ENCODE results near the gene ARID3A.

Gene ARID3A

GRCh38 chr19:991174-991931, 65.5 kb downstream of the ARID3A start:
- DNase-seq: peak; percentile 55

DNA sequence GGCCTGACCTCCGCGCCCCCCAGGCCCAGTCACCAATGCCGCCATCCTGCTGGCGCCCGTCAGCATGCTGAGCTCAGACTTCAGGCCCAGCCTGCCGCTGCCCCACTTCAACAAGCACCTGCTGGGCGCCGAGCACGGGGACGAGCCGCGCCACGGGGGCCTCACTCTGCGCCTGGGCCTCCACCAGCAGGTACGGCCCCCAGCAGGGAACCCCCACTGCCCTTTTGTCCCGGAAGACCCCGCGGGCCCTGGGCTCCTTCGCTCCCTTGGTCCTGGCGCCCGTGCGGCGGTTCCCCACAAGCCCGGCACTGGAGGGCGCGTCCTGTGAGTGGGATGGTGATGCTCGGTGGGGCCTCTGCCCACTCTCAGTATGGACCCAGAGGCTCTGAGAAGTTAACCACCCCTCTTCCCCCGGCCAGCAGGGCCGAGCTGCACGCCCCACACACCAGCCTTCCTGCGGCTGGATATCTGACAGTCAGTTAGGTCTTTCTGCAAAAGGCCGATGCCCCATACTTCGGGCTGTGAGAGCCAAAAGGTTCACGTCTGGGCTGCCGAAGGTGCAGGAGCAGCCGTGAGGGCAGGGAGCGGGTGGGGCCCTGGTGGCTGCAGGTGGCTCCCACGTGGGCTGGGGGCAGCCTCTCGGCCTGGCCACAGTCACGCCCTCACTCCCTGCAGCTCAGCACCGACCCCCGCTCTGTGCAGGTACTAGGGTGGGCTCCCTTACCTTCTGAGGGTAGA, 66.3 kb downstream of the ARID3A start:
- no peak for DNase-seq

DNA sequence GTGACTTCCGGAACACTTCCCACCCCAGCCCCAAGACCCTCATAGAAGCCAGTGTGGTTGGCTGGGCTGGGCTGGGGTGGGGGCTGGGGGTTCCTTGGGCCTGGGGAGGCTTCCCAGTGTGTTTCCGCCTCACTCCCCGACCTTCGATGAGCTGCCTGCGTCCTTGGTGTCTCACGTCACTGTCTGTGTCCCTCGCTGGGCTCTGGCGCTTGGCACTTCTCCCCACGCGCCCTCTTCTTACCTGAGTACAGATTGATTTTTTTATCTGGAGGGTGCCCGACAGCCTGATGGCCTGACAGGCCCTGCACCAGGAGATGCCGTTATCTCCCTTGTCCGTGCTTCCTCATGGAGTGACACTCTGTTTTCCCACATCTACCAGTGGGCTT, 66.8 kb downstream of the ARID3A start:
- DNase-seq: no peak

DNA sequence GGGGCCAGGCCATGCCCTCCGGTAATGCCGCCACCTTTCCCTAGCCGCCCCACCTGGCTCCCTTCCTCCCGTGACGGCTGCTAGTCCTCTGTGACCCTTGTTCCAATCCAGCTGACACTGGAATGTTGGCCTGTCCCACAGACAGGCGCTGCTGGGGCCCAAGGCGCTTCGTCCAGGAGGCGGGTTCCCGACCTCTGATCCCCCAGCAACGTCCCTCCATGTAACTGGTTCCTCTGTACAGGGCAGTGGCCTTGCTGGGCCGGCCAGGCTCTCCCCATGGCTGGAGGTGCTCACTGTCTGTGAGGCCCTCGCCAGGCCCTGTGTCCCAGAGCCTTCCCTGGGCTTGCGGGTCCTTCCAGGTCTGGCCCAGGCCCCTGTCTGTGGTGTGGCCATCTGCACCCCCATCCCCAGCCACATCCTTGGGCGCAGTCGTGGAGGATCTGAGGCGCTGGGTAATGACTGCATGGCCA, 67.6 kb downstream of the ARID3A start:
- no peak for DNase-seq

GRCh38 chr19:993831-994393, 68.1 kb downstream of the ARID3A start:
- no peak for DNase-seq

GRCh38 chr19:994516-994915, 68.7 kb downstream of the ARID3A start:
- no peak for DNase-seq

- DNase-seq: no peak
Measured at GRCh38 chr19:995051-995827, 69.4 kb downstream of the ARID3A start.

DNA sequence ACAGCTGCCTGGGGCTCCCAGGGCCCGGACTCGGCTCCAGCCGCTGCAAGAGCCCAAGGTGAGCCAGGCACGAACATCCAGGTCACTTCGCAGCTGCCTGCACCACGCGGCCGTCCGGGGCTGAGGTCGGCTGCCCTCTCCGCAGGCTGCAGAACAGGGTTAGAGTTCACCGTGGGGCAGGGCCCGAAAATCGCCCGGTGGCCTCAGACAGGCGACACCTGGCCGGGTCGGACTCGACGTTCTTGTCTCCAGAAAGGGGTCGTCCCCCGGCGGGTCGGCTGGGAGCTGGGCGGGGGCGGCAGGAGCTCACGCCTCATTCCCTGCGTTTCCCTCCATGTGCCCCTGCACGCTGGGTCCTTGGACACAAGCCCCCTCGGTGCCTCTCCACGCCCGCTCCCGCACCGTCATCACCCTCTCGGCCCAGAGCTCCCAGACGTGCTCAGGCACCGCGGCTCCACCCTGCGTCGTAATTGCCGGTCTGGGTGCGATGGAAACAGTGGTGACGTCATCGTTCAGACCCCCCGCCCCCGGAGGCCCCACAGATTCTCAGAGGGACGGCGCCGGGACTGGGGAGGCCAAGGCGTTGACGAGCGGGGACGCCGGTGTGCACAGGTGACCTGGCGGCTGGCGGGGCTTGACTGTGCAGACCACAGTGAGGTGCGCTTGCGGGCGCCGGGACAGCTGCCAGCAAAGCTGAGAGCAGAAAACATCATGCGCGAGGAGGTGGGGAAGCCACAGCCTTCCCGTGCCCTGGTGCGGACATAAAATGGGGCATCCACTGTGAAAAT, 70.4 kb downstream of the ARID3A start:
- peak; percentile 86 for DNase-seq

DNA sequence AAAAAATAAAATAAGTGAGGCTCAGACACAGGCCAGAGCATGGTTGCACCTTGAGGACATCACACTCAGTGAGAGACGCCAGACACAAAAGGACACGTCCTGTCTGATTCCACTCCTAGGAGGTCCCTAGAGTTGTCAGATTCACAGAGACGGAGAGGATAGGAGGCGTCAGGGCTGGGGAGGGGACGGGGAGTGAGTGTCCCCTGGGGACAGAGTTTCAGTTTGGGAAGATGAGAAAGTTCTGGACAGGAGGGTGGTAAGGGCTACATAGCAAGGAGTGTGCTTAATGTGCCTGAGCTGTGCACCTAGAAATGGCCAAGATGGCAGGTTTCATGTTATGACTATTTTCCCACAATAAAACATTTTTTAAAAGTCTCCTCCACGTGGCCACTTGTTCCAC, 72.2 kb downstream of the ARID3A start:
- DNase-seq: no peak

- DNase-seq: no peak
Measured at GRCh38 chr19:999379-999719, 73.5 kb downstream of the ARID3A start.

- DNase-seq: peak; percentile 74
Measured at GRCh38 chr19:1000095-1000494, 74.3 kb downstream of the ARID3A start, which contains the start of gene GRIN3B. GRIN3B (plus strand) TSS chr19:1000419; CDS start chr19:1000438, 19 bp downstream.

DNA sequence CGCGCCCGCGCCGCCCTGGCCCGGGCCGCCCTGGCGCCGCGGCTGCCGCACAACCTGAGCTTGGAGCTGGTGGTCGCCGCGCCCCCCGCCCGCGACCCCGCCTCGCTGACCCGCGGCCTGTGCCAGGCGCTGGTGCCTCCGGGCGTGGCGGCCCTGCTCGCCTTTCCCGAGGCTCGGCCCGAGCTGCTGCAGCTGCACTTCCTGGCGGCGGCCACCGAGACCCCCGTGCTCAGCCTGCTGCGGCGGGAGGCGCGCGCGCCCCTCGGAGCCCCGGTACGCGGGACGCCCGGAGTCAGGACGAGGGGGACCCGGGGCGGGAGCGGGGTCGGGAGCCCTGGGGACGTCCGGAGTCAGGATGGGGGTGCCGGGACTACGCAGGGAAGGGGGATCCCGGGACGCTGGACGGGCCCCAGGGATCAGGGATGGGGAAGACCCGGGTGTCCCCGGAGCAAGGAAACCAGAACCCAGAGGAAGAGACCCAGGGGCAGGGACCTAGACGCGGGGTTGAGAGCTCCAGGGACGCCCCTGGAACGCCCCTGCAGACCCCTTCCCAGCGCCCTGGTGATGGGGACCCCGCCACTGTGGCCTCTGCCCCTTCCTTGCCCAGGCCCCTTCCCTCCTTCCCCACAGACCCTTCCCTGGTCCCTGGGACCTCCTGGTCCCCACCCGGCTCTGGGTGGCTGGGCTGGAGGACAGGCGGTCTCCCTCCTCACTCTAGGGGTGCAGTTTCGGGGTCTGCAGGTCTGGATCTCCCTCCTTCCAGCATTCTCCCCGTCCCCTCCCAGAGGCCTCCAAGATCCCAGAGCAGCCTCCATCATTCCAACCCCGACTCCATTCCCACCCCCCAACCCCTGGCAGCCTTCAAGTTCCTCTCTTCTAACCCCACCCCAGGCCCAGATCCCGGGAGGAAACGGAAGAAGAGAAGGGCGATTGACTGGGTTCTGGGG, 75.0 kb downstream of the ARID3A start:
- no peak for DNase-seq

DNA sequence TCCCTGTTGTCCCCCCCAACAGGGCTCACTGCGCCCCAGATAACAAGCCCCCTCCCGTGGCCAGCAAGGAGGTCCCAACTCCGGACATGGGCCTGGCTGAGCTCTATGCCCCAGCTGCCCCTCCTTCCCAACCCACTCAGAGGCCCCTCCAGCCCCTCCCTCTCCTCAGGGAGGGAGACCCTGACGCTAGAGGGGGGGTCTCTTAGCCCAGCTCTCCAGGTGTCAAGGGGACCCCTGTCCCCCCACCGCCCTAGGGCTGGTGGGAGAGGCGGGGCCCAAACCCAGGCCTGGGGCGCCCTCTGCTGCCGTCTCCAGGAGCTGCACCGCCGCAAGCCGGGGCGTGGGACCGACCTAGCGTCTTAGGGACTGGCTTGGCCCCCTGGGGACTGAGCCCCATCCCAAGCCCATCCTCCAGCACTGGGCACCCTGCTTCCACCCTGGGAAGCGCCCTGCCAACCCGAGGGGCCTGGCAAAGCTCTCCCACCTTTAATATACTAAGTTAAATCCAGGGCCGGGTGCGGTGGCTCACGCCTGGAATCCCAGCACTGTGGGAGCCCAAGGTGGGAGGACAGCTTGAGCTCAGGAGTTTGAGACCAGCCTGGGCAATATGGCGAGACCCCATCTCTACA, 75.8 kb downstream of the ARID3A start:
- peak; percentile 72 for DNase-seq

DNA sequence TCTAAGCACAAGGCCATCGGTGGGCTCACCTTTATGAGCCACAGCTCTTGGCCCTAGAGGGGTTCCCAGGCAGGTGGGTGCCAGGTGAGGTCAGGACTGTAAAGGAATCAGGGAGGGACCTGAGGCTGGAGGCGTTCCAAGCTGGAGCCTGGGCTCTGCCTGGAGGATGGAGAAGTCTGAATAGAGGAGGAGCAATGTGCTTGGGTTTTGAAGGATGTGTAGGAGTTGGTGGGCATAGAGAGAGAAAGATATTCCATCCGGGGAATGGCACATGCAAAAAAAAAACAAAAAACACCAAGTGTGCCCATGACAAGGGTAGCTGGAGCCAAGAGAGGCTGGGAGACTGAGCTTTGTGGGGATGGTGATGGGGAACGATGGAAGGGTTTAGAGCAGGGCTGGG, 76.8 kb downstream of the ARID3A start:
- no peak for DNase-seq

- no peak for DNase-seq
Measured at GRCh38 chr19:1003283-1003682, 77.4 kb downstream of the ARID3A start.

DNA sequence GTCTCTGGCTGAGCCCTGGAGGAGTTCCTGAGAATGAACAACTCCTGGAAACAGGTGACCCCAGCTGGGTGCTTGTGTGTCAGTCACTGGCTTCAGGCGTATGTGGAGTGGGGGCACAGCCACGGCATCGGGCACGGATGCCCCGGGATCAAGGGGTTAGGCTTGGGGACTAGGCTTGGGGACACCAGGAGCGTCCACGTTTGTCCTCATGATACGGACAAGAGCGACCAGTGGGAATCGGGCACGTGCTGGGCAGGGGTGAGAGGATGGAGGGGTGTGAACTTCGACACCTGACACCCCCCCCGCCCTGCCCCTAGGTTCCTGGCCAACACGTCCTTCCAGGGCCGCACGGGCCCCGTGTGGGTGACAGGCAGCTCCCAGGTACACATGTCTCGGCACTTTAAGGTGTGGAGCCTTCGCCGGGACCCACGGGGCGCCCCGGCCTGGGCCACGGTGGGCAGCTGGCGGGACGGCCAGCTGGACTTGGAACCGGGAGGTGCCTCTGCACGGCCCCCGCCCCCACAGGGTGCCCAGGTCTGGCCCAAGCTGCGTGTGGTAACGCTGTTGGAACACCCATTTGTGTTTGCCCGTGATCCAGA, 78.5 kb downstream of the ARID3A start:
- no peak for DNase-seq

- no peak for DNase-seq
Measured at GRCh38 chr19:1004803-1005664, 79.2 kb downstream of the ARID3A start.

DNA sequence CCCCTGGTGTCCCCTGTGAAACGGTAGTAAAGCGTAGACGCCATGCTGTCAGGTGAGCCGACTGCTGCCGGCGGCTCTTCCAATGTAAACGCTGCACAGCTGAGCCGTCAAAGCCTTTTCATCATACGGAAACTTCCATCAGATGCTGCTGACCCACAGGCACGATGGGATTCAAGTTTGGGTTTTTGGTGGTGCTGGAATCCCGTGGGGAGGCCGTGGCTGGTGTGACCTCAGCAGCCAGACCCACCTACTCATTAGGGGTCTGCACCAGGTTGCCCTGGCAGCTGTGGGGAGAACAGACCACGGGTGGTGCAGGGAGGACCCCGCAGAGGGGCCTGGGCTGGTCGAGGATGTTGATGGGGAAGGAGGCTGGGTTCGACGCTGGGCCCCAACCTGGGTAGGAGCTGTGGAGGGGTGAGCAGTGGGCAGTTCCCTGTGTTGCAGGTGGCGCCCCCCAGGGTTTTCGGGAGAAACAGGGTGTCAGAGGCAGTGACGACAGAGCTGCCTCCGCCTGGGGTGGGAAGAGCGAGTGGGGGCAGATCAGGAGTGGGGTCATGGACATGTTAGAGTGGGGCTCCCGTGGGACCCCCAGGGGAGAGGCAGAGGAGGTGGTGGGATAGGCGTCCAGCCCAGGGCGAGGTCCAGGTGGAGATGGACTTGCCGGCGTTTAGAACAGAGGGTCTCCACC, 81.0 kb downstream of the ARID3A start:
- DNase-seq: no peak

All from CD4-positive, alpha-beta T cell treated with Interleukin-10 for 1 hour (primary cell).